Measurements from ENCODE around the gene IRAK2.
A peak's percentile ranks its signal among the peaks of the same experiment; 100 is the strongest.

IRAK2 gene

GRCh38 chr3:10219737-10220136 lies 55.0 kb downstream of the IRAK2 start:
- H3K79me2 ChIP-seq (ENCODE audit: insufficient read depth, low read length), result no peaks in the 10 kb centered on the region
- H3K36me3 ChIP-seq (ENCODE audit: insufficient read depth, low read length), result no peaks in the 10 kb centered on the region
- no peaks in the 10 kb centered on the region for H3K9me3 ChIP-seq (ENCODE audit: insufficient read depth, low read depth, low read length)
- peaks cover 12% of the 10 kb centered on the region for H3K4me1 ChIP-seq (ENCODE audit: insufficient read depth, low read length, poor library complexity, severe bottlenecking)
- no peak for TF ChIP-seq CTCF (conservative IDR thresholded peaks at IDR 0.05; ENCODE audit: low read length)
- no peak for TF ChIP-seq EZH2phosphoT487 (IDR thresholded peaks at IDR 0.05; ENCODE audit: borderline replicate concordance)
- no peak overlapping the region for H3K9ac ChIP-seq (ENCODE audit: low read depth, low read length, poor library complexity, severe bottlenecking)
- H3K9me2 ChIP-seq (replicated peaks; ENCODE audit: low read depth, low read length), result no peaks in the 10 kb centered on the region
- H3K4me2 ChIP-seq (ENCODE audit: low read depth, low read length, poor library complexity, severe bottlenecking), result no peak overlapping the region
- no peak overlapping the region for H3K4me3 ChIP-seq (ENCODE audit: low read length, poor library complexity, severe bottlenecking)
- H3K27me3 ChIP-seq (ENCODE audit: insufficient read depth, low read length, poor library complexity, severe bottlenecking), result no peaks in the 10 kb centered on the region
- H2AFZ ChIP-seq (ENCODE audit: low read length), result no peak overlapping the region
- no peaks in the 10 kb centered on the region for H3F3A ChIP-seq (ENCODE audit: low read depth)
- no peaks in the 10 kb centered on the region for H4K20me1 ChIP-seq (ENCODE audit: insufficient read depth, low read length, poor library complexity, severe bottlenecking)

GRCh38 chr3:10223676-10224639 lies 59.2 kb downstream of the IRAK2 start:
- no peaks in the 10 kb centered on the region for H3K36me3 ChIP-seq (ENCODE audit: insufficient read depth, low read length)
- no peaks in the 10 kb centered on the region for H3K27me3 ChIP-seq (ENCODE audit: insufficient read depth, low read length, poor library complexity, severe bottlenecking)
- H3K9ac ChIP-seq (ENCODE audit: low read depth, low read length, poor library complexity, severe bottlenecking), result peak overlapping the region; percentile 15
- no peaks in the 10 kb centered on the region for H3K9me3 ChIP-seq (ENCODE audit: insufficient read depth, low read depth, low read length)
- no peaks in the 10 kb centered on the region for H3K79me2 ChIP-seq (ENCODE audit: insufficient read depth, low read length)
- H3K9me2 ChIP-seq (replicated peaks; ENCODE audit: low read depth, low read length), result no peaks in the 10 kb centered on the region
- H2AFZ ChIP-seq (ENCODE audit: low read length), result no peak overlapping the region
- no peak overlapping the region for H3K4me2 ChIP-seq (ENCODE audit: low read depth, low read length, poor library complexity, severe bottlenecking)
- no peak overlapping the region for H3K4me3 ChIP-seq (ENCODE audit: low read length, poor library complexity, severe bottlenecking)
- H3F3A ChIP-seq (ENCODE audit: low read depth), result peaks cover 9% of the 10 kb centered on the region; the same call in 1 of the 2 replicates
- TF ChIP-seq EZH2phosphoT487 (IDR thresholded peaks at IDR 0.05; ENCODE audit: borderline replicate concordance) (no peak), CTCF (conservative IDR thresholded peaks at IDR 0.05; ENCODE audit: low read length) (no peak)
- H3K4me1 ChIP-seq (ENCODE audit: insufficient read depth, low read length, poor library complexity, severe bottlenecking), result peaks cover 25% of the 10 kb centered on the region
- H4K20me1 ChIP-seq (ENCODE audit: insufficient read depth, low read length, poor library complexity, severe bottlenecking), result no peaks in the 10 kb centered on the region

GRCh38 chr3:10224794-10225665 lies 60.3 kb downstream of the IRAK2 start:
- Histone ChIP-seq H3K9ac (ENCODE audit: low read depth, low read length, poor library complexity, severe bottlenecking) (no peak overlapping the region), H3K4me3 (ENCODE audit: low read length, poor library complexity, severe bottlenecking) (no peak overlapping the region), H3K27me3 (ENCODE audit: insufficient read depth, low read length, poor library complexity, severe bottlenecking) (no peaks in the 10 kb centered on the region), H3K4me1 (ENCODE audit: insufficient read depth, low read length, poor library complexity, severe bottlenecking) (peaks cover 27% of the 10 kb centered on the region), H3K79me2 (ENCODE audit: insufficient read depth, low read length) (no peaks in the 10 kb centered on the region), H3K9me3 (ENCODE audit: insufficient read depth, low read depth, low read length) (no peaks in the 10 kb centered on the region), H3K36me3 (ENCODE audit: insufficient read depth, low read length) (no peaks in the 10 kb centered on the region), H3K9me2 (replicated peaks; ENCODE audit: low read depth, low read length) (no peaks in the 10 kb centered on the region), H3K4me2 (ENCODE audit: low read depth, low read length, poor library complexity, severe bottlenecking) (no peak overlapping the region), H4K20me1 (ENCODE audit: insufficient read depth, low read length, poor library complexity, severe bottlenecking) (no peaks in the 10 kb centered on the region), H3F3A (ENCODE audit: low read depth) (peaks cover 9% of the 10 kb centered on the region; the same call in 1 of the 2 replicates), H2AFZ (ENCODE audit: low read length) (0 out of 2 replicates have a peak overlapping the region, but pooled peaks have one; percentile 63)
- no peak for TF ChIP-seq EZH2phosphoT487 (IDR thresholded peaks at IDR 0.05; ENCODE audit: borderline replicate concordance)
- peak; percentile 93 for TF ChIP-seq CTCF (conservative IDR thresholded peaks at IDR 0.05; ENCODE audit: low read length)
